Karpas-422 (cell line): Measurements from ENCODE around the gene SRPRB. TPM values are rescaled to one million over a fixed set of nuclear protein-coding genes. Genes with fewer than 3 reads are reported as not detected.
A peak's percentile ranks its signal among the peaks of the same experiment; 100 is the strongest.

Source experiments
- DNase-seq: peaks from one replicate; pipeline ENCODE4 v3.0.0-alpha.2; 2015
- H2AFZ ChIP-seq: fragments of 200-600 bp; sonication (generic); 2 replicates; pipeline ENCODE4 v1.6.1; 2014; ENCODE audit warnings: antibody characterized with exemption, low read length, mixed read lengths
- H3K27ac ChIP-seq: fragments of 200-600 bp; sonication (generic); 2 replicates; pipeline ENCODE4 v1.5.1; 2014; ENCODE audit warnings: mild to moderate bottlenecking, low read length, moderate library complexity
- H3K27me3 ChIP-seq: fragments of 200-600 bp; sonication (generic); 2 replicates; pipeline ENCODE4 v1.6.1; 2014; ENCODE audit warnings: low read length, mixed read lengths
- H3K36me3 ChIP-seq: fragments of 200-600 bp; sonication (generic); 2 replicates; pipeline ENCODE4 v1.6.1; 2014; ENCODE audit warnings: low read length, mixed read lengths; ENCODE audit not compliant: insufficient read depth
- H3K4me1 ChIP-seq: fragments of 200-600 bp; sonication (generic); 2 replicates; pipeline ENCODE4 v1.6.1; 2014; ENCODE audit warnings: mild to moderate bottlenecking, low read length, mixed read lengths
- H3K4me2 ChIP-seq: fragments of 200-600 bp; sonication (generic); 2 replicates; pipeline ENCODE4 v1.6.1; 2014; ENCODE audit warnings: low read length, low read depth, mild to moderate bottlenecking; ENCODE audit not compliant: poor library complexity, severe bottlenecking
- H3K4me3 ChIP-seq: fragments of 200-600 bp; sonication (generic); 2 replicates; pipeline ENCODE4 v1.5.1; 2014; ENCODE audit warnings: mild to moderate bottlenecking, antibody characterized with exemption, low read length, mixed read lengths
- H3K79me2 ChIP-seq: fragments of 200-600 bp; sonication (generic); 2 replicates; pipeline ENCODE4 v1.6.1; 2014; ENCODE audit warnings: mild to moderate bottlenecking, low read length, mixed read lengths
- H3K9ac ChIP-seq: fragments of 200-600 bp; sonication (generic); 2 replicates; pipeline ENCODE4 v1.6.0; 2014; ENCODE audit warnings: low read length
- H3K9me2 ChIP-seq: fragments of 200-600 bp; sonication (generic), shearing (Covaris generic); replicated peaks from 2 replicates; pipeline ENCODE4 v1.6.0; 2014; ENCODE audit warnings: mild to moderate bottlenecking, low read length, moderate library complexity; ENCODE audit not compliant: insufficient read depth
- H3K9me3 ChIP-seq: fragments of 300-700, 200-600 bp; sonication (generic); 2 replicates; pipeline ENCODE4 v1.6.1; 2014; ENCODE audit warnings: low read length, mixed read lengths
- H4K20me1 ChIP-seq: fragments of 200-600 bp; sonication (generic); 2 replicates; pipeline ENCODE4 v1.6.1; 2014; ENCODE audit warnings: mild to moderate bottlenecking, antibody characterized with exemption, low read length, low read depth; ENCODE audit not compliant: insufficient read depth
- total RNA-seq: library from RNA; depleted of rRNA; stranded (reverse); fragments of >200 nt; shearing (Covaris generic); gene quantifications from 2 replicates; pipeline ENCODE4 v1.2.3, GENCODE V29; 2014; ENCODE audit warnings: low replicate concordance

Gene SRPRB
- total RNA-seq, 1 experiment from 2014 or later, result 85.7 TPM

- peaks cover 7% of the 10 kb centered on the region; the same call in 1 of the 2 replicates for H3K9me3 ChIP-seq
- no peaks in the 10 kb centered on the region for H3K9me2 ChIP-seq
- H3K27me3 ChIP-seq, result peaks cover 2% of the 10 kb centered on the region; the same call in 1 of the 2 replicates
- no peak overlapping the region for H3K4me3 ChIP-seq
- no peaks in the 10 kb centered on the region for H3K36me3 ChIP-seq
- no peaks in the 10 kb centered on the region for H3K79me2 ChIP-seq
- H3K4me2 ChIP-seq, result no peak overlapping the region
- H4K20me1 ChIP-seq, result no peaks in the 10 kb centered on the region
- H2AFZ ChIP-seq, result no peak overlapping the region
- no peak for DNase-seq
- H3K4me1 ChIP-seq, result no peaks in the 10 kb centered on the region
- H3K27ac ChIP-seq, result no peak overlapping the region
- no peak overlapping the region for H3K9ac ChIP-seq
Measured at GRCh38 chr3:133788024-133788423, 17.6 kb upstream of the SRPRB start.

- H3K79me2 ChIP-seq, result no peaks in the 10 kb centered on the region
- H3K9ac ChIP-seq, result no peak overlapping the region
- peaks cover 8% of the 10 kb centered on the region; the same call in 1 of the 2 replicates for H3K9me3 ChIP-seq
- H3K27me3 ChIP-seq, result peaks cover 2% of the 10 kb centered on the region; the same call in 1 of the 2 replicates
- H3K4me3 ChIP-seq, result no peak overlapping the region
- peak; percentile 57 for DNase-seq
- no peak overlapping the region for H3K4me2 ChIP-seq
- no peaks in the 10 kb centered on the region for H3K9me2 ChIP-seq
- no peak overlapping the region for H3K27ac ChIP-seq
- no peak overlapping the region for H2AFZ ChIP-seq
- H4K20me1 ChIP-seq, result no peaks in the 10 kb centered on the region
- no peaks in the 10 kb centered on the region for H3K4me1 ChIP-seq
- no peaks in the 10 kb centered on the region for H3K36me3 ChIP-seq
Measured at GRCh38 chr3:133792171-133792763, 13.3 kb upstream of the SRPRB start.

- H3K4me2 ChIP-seq, result no peak overlapping the region
Measured at GRCh38 chr3:133797396-133798105, 8.1 kb upstream of the SRPRB start.

GRCh38 chr3:133799794-133800585 is 5.6 kb upstream of the SRPRB start:
- no peaks in the 10 kb centered on the region for H3K9me3 ChIP-seq
- no peak overlapping the region for H3K27ac ChIP-seq
- H2AFZ ChIP-seq, result no peak overlapping the region
- H4K20me1 ChIP-seq, result no peaks in the 10 kb centered on the region
- no peaks in the 10 kb centered on the region for H3K79me2 ChIP-seq
- H3K9me2 ChIP-seq, result no peaks in the 10 kb centered on the region
- no peaks in the 10 kb centered on the region for H3K36me3 ChIP-seq
- H3K9ac ChIP-seq, result no peak overlapping the region
- H3K4me2 ChIP-seq, result peak overlapping the region; percentile 5
- peaks cover 36% of the 10 kb centered on the region for H3K4me1 ChIP-seq
- no peaks in the 10 kb centered on the region for H3K27me3 ChIP-seq
- H3K4me3 ChIP-seq, result no peak overlapping the region
- DNase-seq, result peak; percentile 82

More at GRCh38 chr3:133797396-133798105, 8.1 kb upstream of the SRPRB start:
- H3K9me3 ChIP-seq, result peaks cover 4% of the 10 kb centered on the region; the same call in 1 of the 2 replicates
- no peaks in the 10 kb centered on the region for H3K36me3 ChIP-seq
- no peaks in the 10 kb centered on the region for H3K27me3 ChIP-seq
- H3K79me2 ChIP-seq, result no peaks in the 10 kb centered on the region
- no peaks in the 10 kb centered on the region for H4K20me1 ChIP-seq
- peaks cover 22% of the 10 kb centered on the region for H3K4me1 ChIP-seq
- DNase-seq, result no peak
- no peak overlapping the region for H3K9ac ChIP-seq
- H3K9me2 ChIP-seq, result no peaks in the 10 kb centered on the region
- no peak overlapping the region for H2AFZ ChIP-seq
- no peak overlapping the region for H3K27ac ChIP-seq
- no peak overlapping the region for H3K4me3 ChIP-seq

- Histone ChIP-seq H4K20me1 (no peaks in the 10 kb centered on the region), H3K27ac (no peak overlapping the region), H3K4me3 (no peak overlapping the region), H3K27me3 (no peaks in the 10 kb centered on the region), H3K9me3 (no peaks in the 10 kb centered on the region), H3K36me3 (peaks cover 8% of the 10 kb centered on the region; the same call in 1 of the 2 replicates), H3K79me2 (peaks cover 28% of the 10 kb centered on the region), H3K9ac (no peak overlapping the region), H2AFZ (no peak overlapping the region), H3K4me1 (peaks cover 51% of the 10 kb centered on the region), H3K9me2 (no peaks in the 10 kb centered on the region), H3K4me2 (peak overlapping the region; percentile 5)
- no peak for DNase-seq
Measured at GRCh38 chr3:133803469-133803868, 2.1 kb upstream of the SRPRB start.

- DNase-seq, result no peak
- Histone ChIP-seq H3K27me3 (no peaks in the 10 kb centered on the region), H3K4me1 (peaks cover 46% of the 10 kb centered on the region), H3K9me2 (no peaks in the 10 kb centered on the region), H3K27ac (no peak overlapping the region), H2AFZ (peak overlapping the region; percentile 99), H3K4me2 (peak overlapping the region; percentile 81), H3K9ac (peak overlapping the region; percentile 77), H3K79me2 (peaks cover 33% of the 10 kb centered on the region), H3K36me3 (peaks cover 13% of the 10 kb centered on the region; the same call in 1 of the 2 replicates), H3K4me3 (peak overlapping the region; percentile 89), H3K9me3 (no peaks in the 10 kb centered on the region), H4K20me1 (no peaks in the 10 kb centered on the region)
Measured at GRCh38 chr3:133804896-133805295, 719 bp upstream of the SRPRB start.

- Histone ChIP-seq H3K27ac (no peak overlapping the region), H3K4me2 (peak overlapping the region; percentile 81), H3K9ac (peak overlapping the region; percentile 77), H3K27me3 (no peaks in the 10 kb centered on the region), H3K4me1 (peaks cover 41% of the 10 kb centered on the region), H3K9me3 (no peaks in the 10 kb centered on the region), H3K79me2 (peaks cover 37% of the 10 kb centered on the region), H3K36me3 (peaks cover 18% of the 10 kb centered on the region; the same call in 1 of the 2 replicates), H2AFZ (peak overlapping the region; percentile 99), H4K20me1 (no peaks in the 10 kb centered on the region), H3K9me2 (no peaks in the 10 kb centered on the region), H3K4me3 (peak overlapping the region; percentile 89)
- DNase-seq, result no peak
Measured at GRCh38 chr3:133805384-133805701, 272 bp upstream of the SRPRB start.

- DNase-seq, result no peak
- Histone ChIP-seq H3K27ac (no peak overlapping the region), H3K9me3 (no peaks in the 10 kb centered on the region), H3K27me3 (no peaks in the 10 kb centered on the region), H4K20me1 (no peaks in the 10 kb centered on the region), H3K9me2 (no peaks in the 10 kb centered on the region), H3K36me3 (peaks cover 55% of the 10 kb centered on the region), H3K4me1 (no peaks in the 10 kb centered on the region), H2AFZ (no peak overlapping the region), H3K4me3 (no peak overlapping the region), H3K4me2 (no peak overlapping the region), H3K9ac (no peak overlapping the region), H3K79me2 (peaks cover 21% of the 10 kb centered on the region)
Measured at GRCh38 chr3:133812872-133813271, 7.3 kb downstream of the SRPRB start.
